ENCODE data around the gene MYH6. TPM values are rescaled to one million over a fixed set of nuclear protein-coding genes. Genes with fewer than 3 reads are reported as not detected.
A peak's percentile ranks its signal among the peaks of the same experiment; 100 is the strongest.

MYH6 gene
- total RNA-seq, 1 donor from 2014 or later, result not detected

DNA sequence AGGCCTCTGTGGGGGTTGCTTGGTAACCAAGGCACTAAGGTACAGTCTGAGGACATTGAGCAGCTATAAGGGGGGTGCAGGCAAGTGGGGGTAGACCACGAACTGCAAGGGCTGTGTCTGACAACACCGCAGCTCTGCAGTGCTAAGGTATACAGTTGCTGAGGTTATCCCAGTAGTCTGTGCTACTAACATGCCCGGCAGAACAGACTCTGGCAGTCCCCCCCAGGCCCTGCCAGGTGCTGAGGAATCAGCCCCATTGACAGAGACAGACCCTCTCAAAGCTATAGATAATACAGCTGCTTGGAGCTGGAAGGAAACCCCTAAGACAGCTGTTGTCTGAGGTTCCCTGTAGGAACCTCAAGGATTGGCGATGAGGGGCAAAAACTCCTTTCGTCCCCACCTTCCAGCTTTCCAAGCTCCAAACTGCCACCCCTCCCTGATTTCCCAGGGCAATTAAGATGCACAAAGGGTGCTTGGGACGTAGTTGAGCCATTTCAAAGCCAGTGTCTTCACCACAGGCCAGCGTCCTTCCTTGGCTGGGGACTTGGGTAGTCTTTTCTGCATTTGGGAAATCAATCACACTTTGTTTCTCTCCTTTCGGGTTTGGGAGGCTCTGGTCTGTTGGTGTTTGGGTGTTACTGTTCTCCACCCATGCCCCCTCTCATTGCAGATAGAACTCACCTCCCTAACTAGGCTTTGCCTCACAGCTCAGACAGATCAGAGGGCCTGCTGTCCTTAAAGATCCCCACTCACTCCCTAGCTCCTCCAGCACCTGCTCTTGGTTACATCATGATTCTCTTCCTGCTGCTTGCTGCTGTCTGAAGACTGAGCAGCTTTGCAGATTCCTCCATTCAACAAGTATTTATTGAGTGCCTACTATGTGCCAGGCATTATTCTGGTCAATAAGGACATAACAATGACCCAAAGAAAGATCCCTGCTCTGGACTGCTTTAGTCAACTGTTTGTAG is 29.3 kb upstream of the MYH6 start:
- Mint-ChIP-seq H3K4me3 (no peak overlapping the region), H3K36me3 (no peaks in the 10 kb centered on the region), H3K27me3 (ENCODE audit: low read depth) (peaks cover 37% of the 10 kb centered on the region), H3K4me1 (peaks cover 21% of the 10 kb centered on the region), H3K9me3 (no peaks in the 10 kb centered on the region), H3K27ac (peak overlapping the region; percentile 34)
- DNase-seq (ENCODE audit: low spot score in 2 of 2, unreplicated experiment in 2 of 2), result peak in 1 of 2 experiments; percentile 14
- TF ChIP-seq, protein P1, sequence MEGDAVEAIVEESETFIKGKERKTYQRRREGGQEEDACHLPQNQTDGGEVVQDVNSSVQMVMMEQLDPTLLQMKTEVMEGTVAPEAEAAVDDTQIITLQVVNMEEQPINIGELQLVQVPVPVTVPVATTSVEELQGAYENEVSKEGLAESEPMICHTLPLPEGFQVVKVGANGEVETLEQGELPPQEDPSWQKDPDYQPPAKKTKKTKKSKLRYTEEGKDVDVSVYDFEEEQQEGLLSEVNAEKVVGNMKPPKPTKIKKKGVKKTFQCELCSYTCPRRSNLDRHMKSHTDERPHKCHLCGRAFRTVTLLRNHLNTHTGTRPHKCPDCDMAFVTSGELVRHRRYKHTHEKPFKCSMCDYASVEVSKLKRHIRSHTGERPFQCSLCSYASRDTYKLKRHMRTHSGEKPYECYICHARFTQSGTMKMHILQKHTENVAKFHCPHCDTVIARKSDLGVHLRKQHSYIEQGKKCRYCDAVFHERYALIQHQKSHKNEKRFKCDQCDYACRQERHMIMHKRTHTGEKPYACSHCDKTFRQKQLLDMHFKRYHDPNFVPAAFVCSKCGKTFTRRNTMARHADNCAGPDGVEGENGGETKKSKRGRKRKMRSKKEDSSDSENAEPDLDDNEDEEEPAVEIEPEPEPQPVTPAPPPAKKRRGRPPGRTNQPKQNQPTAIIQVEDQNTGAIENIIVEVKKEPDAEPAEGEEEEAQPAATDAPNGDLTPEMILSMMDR (IDR thresholded peaks at IDR 0.05; ENCODE audit: unreplicated experiment), result no peak

DNA sequence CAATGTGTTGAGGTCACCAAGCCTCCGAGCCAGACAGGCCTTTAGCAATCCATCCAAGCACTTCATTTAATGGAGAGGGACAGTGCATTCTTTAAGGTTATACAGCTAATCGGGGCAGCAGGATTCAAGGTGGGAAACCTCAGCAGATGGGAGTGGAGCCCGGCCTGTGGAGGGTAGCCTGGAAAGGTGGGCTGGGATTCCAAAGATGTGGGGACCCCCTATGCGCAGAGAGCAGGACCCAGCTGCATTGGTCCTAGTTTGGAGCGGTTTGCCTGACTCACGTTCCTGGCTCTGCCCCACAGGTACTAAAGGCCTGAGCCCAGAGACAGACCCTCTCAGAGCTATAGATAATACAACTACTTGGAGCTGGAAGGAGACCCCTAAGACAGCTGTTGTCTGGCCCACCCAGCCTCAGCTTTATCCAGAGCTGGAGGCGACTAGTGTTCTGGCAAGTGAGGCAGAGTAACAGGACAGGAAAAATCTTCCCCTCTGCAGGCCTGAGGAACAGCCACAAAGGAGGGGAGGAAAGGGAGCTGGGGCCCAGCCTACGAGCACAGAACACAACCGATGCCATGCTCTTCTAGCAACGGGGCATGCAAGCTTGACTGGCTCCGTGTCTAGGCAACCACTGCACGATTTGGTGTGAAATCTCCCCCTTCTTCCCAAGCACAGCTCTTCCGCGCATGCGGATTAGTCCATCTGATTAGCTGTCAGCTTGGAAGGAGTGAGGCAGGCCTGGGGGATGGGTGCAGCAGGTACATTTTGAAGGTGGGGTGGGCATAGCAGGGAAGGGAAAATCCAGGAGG is 28.5 kb upstream of the MYH6 start:
- TF ChIP-seq, protein P1 (IDR thresholded peaks at IDR 0.05; ENCODE audit: unreplicated experiment), result no peak
- H3K36me3 Mint-ChIP-seq, result no peaks in the 10 kb centered on the region
- peaks cover 38% of the 10 kb centered on the region for H3K27me3 Mint-ChIP-seq (ENCODE audit: low read depth)
- H3K9me3 Mint-ChIP-seq, result no peaks in the 10 kb centered on the region
- H3K4me1 Mint-ChIP-seq, result peaks cover 21% of the 10 kb centered on the region
- H3K4me3 Mint-ChIP-seq, result no peak overlapping the region
- peak overlapping the region; percentile 34 for H3K27ac Mint-ChIP-seq
- DNase-seq (ENCODE audit: low spot score in 2 of 2, unreplicated experiment in 2 of 2), result peak in 1 of 2 experiments; percentile 38

DNA sequence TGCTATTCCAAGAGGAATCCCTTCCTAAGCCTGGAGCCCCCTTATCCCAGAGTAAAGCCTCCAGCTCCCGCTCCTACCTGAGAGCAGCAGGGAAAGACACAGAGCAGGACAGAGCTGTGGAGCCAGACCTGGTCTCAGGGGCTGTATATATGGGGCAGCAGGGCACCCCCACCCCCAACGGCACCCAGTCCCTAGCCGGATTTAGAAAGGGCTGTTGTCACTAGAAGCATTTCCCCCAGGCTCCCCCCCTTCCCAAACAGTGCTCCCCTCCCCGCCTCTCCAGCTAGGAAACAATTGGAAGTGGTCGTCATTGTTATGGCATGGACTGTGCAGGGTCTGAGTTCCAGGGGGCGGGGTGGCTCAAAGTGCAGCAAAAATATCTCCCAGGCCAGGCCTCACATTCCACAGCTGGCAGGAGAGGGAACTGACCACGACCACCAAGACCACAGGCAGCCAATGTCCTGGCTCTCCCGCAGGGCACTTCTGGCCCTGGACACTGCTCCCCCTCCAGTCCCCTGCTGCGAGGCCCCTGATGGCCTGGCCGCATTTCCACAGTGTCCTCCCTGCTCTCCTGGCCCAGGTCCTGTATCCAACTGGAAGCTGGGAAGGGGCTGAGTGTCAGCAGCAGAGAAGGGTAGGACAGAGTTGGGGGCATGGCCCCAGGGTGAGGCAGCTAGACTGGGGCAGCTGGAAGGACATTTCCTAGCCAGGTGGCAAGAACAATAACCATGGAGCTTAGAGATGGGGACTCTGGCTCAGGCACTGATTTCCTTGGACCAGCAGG is 27.7 kb upstream of the MYH6 start, which contains the start of gene MYH7:
Gene MYH7 (minus strand): TSS at position 118 of the 784 bp plus-strand sequence. CDS start 1,928 bp downstream, outside the sequence.
- no peaks in the 10 kb centered on the region for H3K9me3 Mint-ChIP-seq
- peak in 1 of 2 experiments; percentile 37 for DNase-seq (ENCODE audit: low spot score in 2 of 2, unreplicated experiment in 2 of 2)
- H3K36me3 Mint-ChIP-seq, result no peaks in the 10 kb centered on the region
- no peak within 1 kb of the TSS for H3K27ac Mint-ChIP-seq
- no peak within 1 kb of the TSS for H3K4me3 Mint-ChIP-seq
- peaks cover 40% of the 10 kb centered on the region for H3K27me3 Mint-ChIP-seq (ENCODE audit: low read depth)
- H3K4me1 Mint-ChIP-seq, result peaks cover 18% of the 10 kb centered on the region
- TF ChIP-seq, protein P1 (IDR thresholded peaks at IDR 0.05; ENCODE audit: unreplicated experiment), result no peak

DNA sequence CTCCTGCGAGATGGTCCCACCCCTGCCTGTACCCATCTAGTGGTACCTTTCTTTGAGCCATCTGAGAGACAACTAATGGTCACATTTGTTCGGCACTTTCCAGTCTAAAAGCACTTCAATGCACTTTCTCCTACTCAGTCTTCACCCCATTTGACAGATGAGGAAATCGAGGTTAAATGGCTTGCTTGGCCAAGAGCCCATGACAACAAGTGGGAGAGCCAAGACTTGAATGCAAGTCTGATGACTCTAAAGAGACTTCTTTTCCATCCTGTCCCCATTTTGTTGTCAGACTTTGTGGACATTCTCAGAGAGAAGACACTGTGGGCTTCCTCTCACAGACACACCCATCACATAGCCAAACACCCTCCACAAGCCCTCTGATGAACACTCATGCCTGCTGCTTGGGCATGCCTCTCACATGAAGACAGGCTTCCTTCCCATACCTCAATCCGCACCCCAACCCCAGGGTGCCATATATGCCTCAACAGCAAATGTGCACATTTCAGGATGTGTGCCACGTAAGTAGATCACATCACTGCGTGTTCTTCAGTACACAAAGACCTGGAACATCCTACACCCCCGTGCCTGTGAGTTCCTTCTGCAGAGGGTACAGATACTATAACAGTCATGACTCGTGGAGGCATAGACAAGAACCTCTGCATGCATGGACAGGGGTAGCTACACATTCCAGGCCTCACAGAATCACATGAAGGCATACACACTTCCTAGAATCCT is 26.6 kb upstream of the MYH6 start:
- Mint-ChIP-seq H3K27ac (no peak overlapping the region), H3K4me1 (peaks cover 18% of the 10 kb centered on the region), H3K36me3 (no peaks in the 10 kb centered on the region), H3K9me3 (no peaks in the 10 kb centered on the region), H3K27me3 (ENCODE audit: low read depth) (peaks cover 45% of the 10 kb centered on the region), H3K4me3 (no peak overlapping the region)
- no peak for DNase-seq (ENCODE audit: low spot score in 2 of 2, unreplicated experiment in 2 of 2)
- TF ChIP-seq, protein P1 (IDR thresholded peaks at IDR 0.05; ENCODE audit: unreplicated experiment), result no peak
